GM23248 (cell line): ENCODE results near the gene PEX16. TPM values are rescaled to one million over a fixed set of nuclear protein-coding genes. Genes with fewer than 3 reads are reported as not detected.

Source experiments
- DNase-seq: peaks from one replicate; pipeline ENCODE4 v3.0.0-alpha.2; 2015
- H2AFZ ChIP-seq: fragments of 200-600 bp; sonication (generic); 2 replicates; pipeline ENCODE4 v1.6.1; 2016; ENCODE audit warnings: antibody characterized with exemption
- H3F3A ChIP-seq: fragments of 200-600 bp; sonication (generic); 2 replicates; pipeline ENCODE4 v1.6.1; 2016; ENCODE audit warnings: mild to moderate bottlenecking, antibody characterized with exemption, mixed run types; ENCODE audit not compliant: insufficient read depth
- H3K27ac ChIP-seq: fragments of 200-600 bp; sonication (generic); 2 replicates; pipeline ENCODE4 v1.5.1; 2016; ENCODE audit warnings: mild to moderate bottlenecking
- H3K27me3 ChIP-seq: fragments of 200-600 bp; sonication (generic); replicated peaks from 2 replicates; pipeline ENCODE4 v1.6.1; 2016; ENCODE audit warnings: mild to moderate bottlenecking; ENCODE audit not compliant: insufficient read depth
- H3K36me3 ChIP-seq: fragments of 200-600 bp; sonication (generic); 2 replicates; pipeline ENCODE4 v1.6.1; 2016; ENCODE audit warnings: low read depth, mild to moderate bottlenecking
- H3K4me1 ChIP-seq: fragments of 200-600 bp; sonication (generic); 2 replicates; pipeline ENCODE4 v1.6.1; 2016; ENCODE audit warnings: mild to moderate bottlenecking; ENCODE audit not compliant: insufficient read depth
- H3K4me2 ChIP-seq: fragments of 200-600 bp; sonication (generic); one replicate; pipeline ENCODE4 v1.6.1; 2016; ENCODE audit warnings: mild to moderate bottlenecking; ENCODE audit not compliant: unreplicated experiment
- H3K4me3 ChIP-seq: fragments of 200-600 bp; sonication (generic); 2 replicates; pipeline ENCODE4 v1.5.1; 2016; ENCODE audit warnings: mild to moderate bottlenecking
- H3K79me2 ChIP-seq: fragments of 200-600 bp; sonication (generic); 2 replicates; pipeline ENCODE4 v1.6.1; 2016; ENCODE audit warnings: mild to moderate bottlenecking; ENCODE audit not compliant: insufficient read depth
- H3K9ac ChIP-seq: fragments of 200-600 bp; sonication (generic); 2 replicates; pipeline ENCODE4 v1.6.1; 2016; ENCODE audit warnings: mild to moderate bottlenecking
- H3K9me2 ChIP-seq: fragments of 200-600 bp; sonication (generic); 2 replicates; pipeline ENCODE4 v1.6.1; 2016; ENCODE audit warnings: mixed run types, mild to moderate bottlenecking, moderate library complexity; ENCODE audit not compliant: insufficient read depth
- H3K9me3 ChIP-seq: fragments of 200-600 bp; sonication (generic); one replicate; pipeline ENCODE4 v1.6.1; 2017; ENCODE audit warnings: low read depth
- H4K20me1 ChIP-seq: fragments of 200-600 bp; sonication (generic); 2 replicates; pipeline ENCODE4 v1.6.0; 2016; ENCODE audit not compliant: insufficient read depth
- EZH2 ChIP-seq: fragments of 200-600 bp; sonication (generic); IDR thresholded peaks from 2 replicates; pipeline ENCODE4 v1.6.1; 2018; ENCODE audit warnings: antibody characterized with exemption, mild to moderate bottlenecking; ENCODE audit not compliant: insufficient read depth, poor library complexity, severe bottlenecking
- EZH2phosphoT487 ChIP-seq: fragments of 200-600 bp; sonication (generic); IDR thresholded peaks from 2 replicates; pipeline ENCODE4 v1.6.1; 2018; ENCODE audit warnings: antibody characterized with exemption, moderate library complexity, mild to moderate bottlenecking, low read depth; ENCODE audit not compliant: insufficient read depth
- WGBS, 2 experiments: methylation state at CpG; one replicate each; pipeline ENCODE4 v1.1.6; 2015 to 2017; ENCODE audit warnings: low lambda C conversion rate in 2 of 2, low coverage in 1 of 2; ENCODE audit errors: missing lambda C conversion rate in 2 of 2; 5-methylcytosine and 5-hydroxymethylcytosine counted together
- in situ Hi-C: fragments of 300-500 bp; cut with MboI; formaldehyde crosslinking; loops from 2 replicates; pipeline ENCODE4 v1.15.0; 2020
- polyA plus RNA-seq: library from polyadenylated mRNA; unstranded; fragments of >200 nt; fragmentation: Nextera tagmentation; extraction: Ambion mirVana; gene quantifications from 2 replicates; pipeline ENCODE4 v1.2.1, GENCODE V29; 2016
- total RNA-seq: library from RNA; depleted of rRNA; stranded (reverse); fragments of >200 nt; shearing (Covaris generic); gene quantifications from 2 replicates; pipeline ENCODE4 v1.2.3, GENCODE V29; 2014

Gene PEX16
- total and polyA plus RNA-seq, 2 experiments from 2014 or later = 21.2 to 23.2 TPM

GRCh38 chr11:45927684-45928413, 10.2 kb upstream of the PEX16 start:
- Histone ChIP-seq H3K79me2 (no peaks in the 10 kb centered on the region), H2AFZ (no peak overlapping the region), H3K27me3 (peaks cover 7% of the 10 kb centered on the region), H3K9ac (no peak overlapping the region), H3K4me2 (no peak overlapping the region), H3K4me3 (no peak overlapping the region), H3K4me1 (no peaks in the 10 kb centered on the region), H3F3A (no peaks in the 10 kb centered on the region), H3K9me2 (no peaks in the 10 kb centered on the region), H3K9me3 (no peaks in the 10 kb centered on the region), H4K20me1 (no peaks in the 10 kb centered on the region), H3K36me3 (no peaks in the 10 kb centered on the region), H3K27ac (no peak overlapping the region)
- DNase-seq = no peak
- 82 to 86% methylated on average over 27 of the region's 27 CpGs for WGBS, 2 experiments
- in situ Hi-C loops = no loop called here
- no peak for TF ChIP-seq EZH2
- TF ChIP-seq EZH2phosphoT487 = no peak

- no peak overlapping the region for H3K27ac ChIP-seq
- in situ Hi-C loops = no loop called here
- no peaks in the 10 kb centered on the region for H3F3A ChIP-seq
- no peaks in the 10 kb centered on the region for H3K36me3 ChIP-seq
- no peaks in the 10 kb centered on the region for H3K4me1 ChIP-seq
- no peak overlapping the region for H3K9ac ChIP-seq
- H3K79me2 ChIP-seq = no peaks in the 10 kb centered on the region
- no peaks in the 10 kb centered on the region for H4K20me1 ChIP-seq
- H2AFZ ChIP-seq = no peak overlapping the region
- H3K4me2 ChIP-seq = no peak overlapping the region
- 69 to 72% methylated on average over 13 to 15 of the region's 15 CpGs for WGBS, 2 experiments
- no peaks in the 10 kb centered on the region for H3K9me3 ChIP-seq
- H3K9me2 ChIP-seq = no peaks in the 10 kb centered on the region
- no peak for DNase-seq
- no peak overlapping the region for H3K4me3 ChIP-seq
- TF ChIP-seq EZH2phosphoT487 (no peak), EZH2 (no peak)
- peaks cover 12% of the 10 kb centered on the region for H3K27me3 ChIP-seq
These were observed 9.6 kb upstream of the PEX16 start for GRCh38 chr11:45927332-45927683.

GRCh38 chr11:45926536-45927331, 9.1 kb upstream of the PEX16 start:
- H3K4me1 ChIP-seq = no peaks in the 10 kb centered on the region
- H3F3A ChIP-seq = no peaks in the 10 kb centered on the region
- peaks cover 12% of the 10 kb centered on the region for H3K27me3 ChIP-seq
- no peak overlapping the region for H2AFZ ChIP-seq
- H3K27ac ChIP-seq = no peak overlapping the region
- no peaks in the 10 kb centered on the region for H3K36me3 ChIP-seq
- H3K9me3 ChIP-seq = no peaks in the 10 kb centered on the region
- no peaks in the 10 kb centered on the region for H3K79me2 ChIP-seq
- no peak overlapping the region for H3K9ac ChIP-seq
- H3K4me3 ChIP-seq = no peak overlapping the region
- H3K4me2 ChIP-seq = no peak overlapping the region
- 71 to 72% methylated on average over 11 to 12 of the region's 12 CpGs for whole genome bisulfite sequencing, 2 experiments
- in situ Hi-C loops = no loop called here
- no peak for TF ChIP-seq EZH2phosphoT487
- DNase-seq = no peak
- no peaks in the 10 kb centered on the region for H3K9me2 ChIP-seq
- no peaks in the 10 kb centered on the region for H4K20me1 ChIP-seq

- TF ChIP-seq EZH2 (no peak), EZH2phosphoT487 (no peak)
- Histone ChIP-seq H3K79me2 (no peaks in the 10 kb centered on the region), H3K9ac (no peak overlapping the region), H3F3A (no peaks in the 10 kb centered on the region), H3K9me3 (no peaks in the 10 kb centered on the region), H3K9me2 (no peaks in the 10 kb centered on the region), H2AFZ (no peak overlapping the region), H3K27ac (no peak overlapping the region), H3K4me1 (no peaks in the 10 kb centered on the region), H3K27me3 (peaks cover 12% of the 10 kb centered on the region), H3K4me2 (no peak overlapping the region), H4K20me1 (no peaks in the 10 kb centered on the region), H3K36me3 (no peaks in the 10 kb centered on the region), H3K4me3 (no peak overlapping the region)
- in situ Hi-C loops = no loop called here
- DNase-seq = no peak
- WGBS, 2 experiments = 43 to 52% methylated on average over 10 to 12 of the region's 12 CpGs
These were observed 8.3 kb upstream of the PEX16 start for GRCh38 chr11:45926001-45926401.
